GM19193 (cell line): ENCODE measurements around the gene MARK3.

ENCODE experiments used
- POLR2A ChIP-seq: IDR thresholded peaks from 4 replicates; pipeline ENCODE4 v1.6.1; 2011; ENCODE audit not compliant: insufficient read depth, insufficient read length; ENCODE audit errors: extremely low read depth

MARK3 gene

DNA sequence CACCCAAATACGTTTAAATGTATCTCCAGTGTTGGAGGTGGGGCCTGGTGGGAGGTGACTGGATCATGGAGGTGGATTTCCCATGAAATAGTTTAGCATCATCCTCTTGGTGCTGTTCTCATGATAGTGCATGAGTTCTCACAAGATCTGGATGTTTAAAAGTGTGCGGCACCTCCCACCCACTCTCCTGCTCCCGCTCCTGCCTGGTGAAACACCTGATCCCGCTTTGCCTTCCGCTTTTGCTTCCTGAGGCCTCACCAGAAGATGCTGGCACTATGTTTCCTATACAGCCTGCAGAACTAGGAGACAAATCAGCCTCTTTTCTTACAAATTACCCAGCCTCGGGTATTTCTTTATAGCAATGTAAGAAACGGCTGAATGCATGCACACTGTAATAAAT, 31.1 kb upstream of the MARK3 start:
- no peak for TF ChIP-seq POLR2A

DNA sequence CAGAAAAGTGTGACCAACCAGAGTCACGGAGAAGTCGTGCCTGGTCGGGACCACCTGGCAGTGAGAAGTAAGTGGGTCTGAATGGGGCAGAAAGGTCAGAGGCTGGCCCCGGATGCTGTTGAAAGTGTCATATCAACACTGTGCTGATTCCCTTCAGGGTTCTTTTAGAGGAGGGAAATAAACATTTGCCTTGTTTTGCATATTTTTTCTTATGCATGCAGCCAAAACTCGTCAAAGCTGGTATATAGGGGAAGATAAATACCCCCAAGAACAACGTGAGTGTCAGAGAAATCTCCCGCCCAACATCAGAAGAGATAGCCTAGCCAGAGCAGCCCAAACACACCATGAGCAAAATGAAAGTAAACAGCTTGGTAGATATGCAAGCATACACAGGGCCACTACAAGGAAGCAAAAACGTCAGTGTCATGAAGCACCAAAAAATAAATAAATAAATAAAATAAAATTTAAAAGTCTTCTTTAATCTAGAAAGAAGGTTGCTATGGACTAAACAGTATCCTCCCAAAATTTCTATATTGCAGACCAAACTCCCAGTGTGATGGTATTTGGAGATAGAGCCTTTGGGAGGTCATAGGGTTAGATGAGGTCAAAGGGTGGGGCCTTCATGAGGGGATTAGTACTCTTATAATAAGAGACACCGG, 29.1 kb upstream of the MARK3 start:
- no peak for TF ChIP-seq POLR2A

DNA sequence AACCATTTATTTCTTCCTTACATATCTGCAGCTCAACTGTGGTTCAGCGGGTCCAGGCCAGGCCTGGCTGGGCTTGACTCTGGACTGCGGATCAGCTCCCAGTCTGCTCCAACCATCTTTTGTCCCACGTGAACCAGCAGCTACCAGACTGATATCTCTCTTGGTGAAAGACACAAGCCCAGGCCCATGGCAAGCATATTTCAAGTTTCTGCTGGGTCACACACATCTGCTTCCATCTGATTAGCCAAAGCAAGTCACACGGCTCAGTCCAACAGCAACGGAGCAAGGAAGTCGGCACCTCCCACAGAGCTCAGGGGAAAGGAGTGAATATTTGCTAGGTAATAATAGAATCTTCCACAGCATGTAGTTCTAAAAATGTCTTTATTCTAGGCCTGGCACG, 24.7 kb upstream of the MARK3 start:
- no peak for TF ChIP-seq POLR2A

DNA sequence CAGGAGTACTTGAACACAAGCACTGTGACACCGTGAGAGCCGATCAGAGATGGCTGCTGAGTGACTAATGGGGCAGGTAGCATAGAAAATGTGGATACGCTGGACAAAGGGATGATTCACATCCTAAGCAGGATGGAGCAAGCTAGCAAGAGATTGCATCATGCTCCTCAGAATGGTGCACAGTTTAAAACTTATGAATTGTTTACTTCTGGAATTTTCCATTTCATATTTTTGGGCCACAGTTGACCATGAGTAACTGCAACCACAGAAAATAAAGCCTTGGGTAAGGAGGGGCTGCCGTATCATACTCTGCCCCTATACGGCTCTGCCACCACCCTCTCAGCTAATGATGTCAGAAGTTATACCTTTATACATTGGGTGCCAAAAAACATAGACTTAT, 23.3 kb upstream of the MARK3 start:
- TF ChIP-seq POLR2A: no peak

DNA sequence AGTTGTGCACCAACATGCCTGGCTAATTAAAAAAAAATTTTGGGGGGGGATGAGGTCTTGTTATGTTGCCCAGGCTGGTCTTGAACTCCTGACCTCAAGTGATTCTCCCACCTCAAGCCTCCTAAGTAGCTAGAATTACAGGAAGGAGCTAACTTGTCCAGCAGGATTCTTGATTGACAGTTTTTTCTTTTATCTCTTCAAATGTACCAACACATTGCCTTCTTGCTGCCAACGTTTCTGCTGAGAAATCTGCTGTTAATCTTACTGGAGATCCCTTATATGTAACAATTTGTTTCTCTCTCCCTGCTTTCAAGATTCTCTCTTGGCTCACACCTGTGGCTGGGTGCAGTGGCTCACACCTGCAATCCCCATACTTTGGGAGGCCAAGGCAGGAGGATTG, 22.4 kb upstream of the MARK3 start:
- no peak for TF ChIP-seq POLR2A

DNA sequence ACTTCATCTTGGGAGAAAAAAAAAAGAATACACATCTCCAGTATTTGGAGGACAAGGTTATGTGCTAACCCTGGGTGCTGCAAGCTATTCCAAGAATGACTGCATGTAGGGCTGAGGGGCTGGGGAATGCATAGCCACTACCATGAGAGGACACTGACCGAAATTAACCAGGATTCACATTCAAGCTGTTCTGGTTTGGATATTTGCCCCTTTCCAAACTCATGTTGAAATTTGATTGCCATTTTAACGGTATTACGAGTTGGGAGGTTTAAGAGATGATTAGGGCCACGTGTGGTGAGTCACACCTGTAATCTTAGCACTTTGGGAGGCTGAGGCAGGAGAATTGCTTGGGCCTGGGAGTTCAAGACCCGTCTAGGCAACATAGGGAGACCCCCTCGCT, 18.5 kb upstream of the MARK3 start:
- no peak for TF ChIP-seq POLR2A

DNA sequence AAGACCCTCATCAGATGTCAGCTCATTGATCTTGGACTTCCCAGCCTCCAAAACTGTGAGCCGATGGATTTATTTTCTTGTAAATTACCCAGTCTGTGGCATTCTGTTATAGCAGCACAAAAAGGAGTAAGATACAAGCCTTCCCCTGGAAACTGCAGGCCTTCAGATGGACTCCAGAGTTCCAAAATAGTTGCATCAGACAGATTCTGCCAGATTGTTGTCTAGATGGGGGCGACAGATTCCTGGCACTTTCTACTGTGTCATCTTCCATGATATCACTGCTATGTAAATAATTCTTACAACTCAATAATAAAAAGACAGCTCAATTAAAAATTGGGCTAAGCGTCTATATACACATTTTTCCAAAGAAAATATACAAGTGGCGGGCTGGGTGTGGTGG, 17.2 kb upstream of the MARK3 start:
- TF ChIP-seq POLR2A: no peak

DNA sequence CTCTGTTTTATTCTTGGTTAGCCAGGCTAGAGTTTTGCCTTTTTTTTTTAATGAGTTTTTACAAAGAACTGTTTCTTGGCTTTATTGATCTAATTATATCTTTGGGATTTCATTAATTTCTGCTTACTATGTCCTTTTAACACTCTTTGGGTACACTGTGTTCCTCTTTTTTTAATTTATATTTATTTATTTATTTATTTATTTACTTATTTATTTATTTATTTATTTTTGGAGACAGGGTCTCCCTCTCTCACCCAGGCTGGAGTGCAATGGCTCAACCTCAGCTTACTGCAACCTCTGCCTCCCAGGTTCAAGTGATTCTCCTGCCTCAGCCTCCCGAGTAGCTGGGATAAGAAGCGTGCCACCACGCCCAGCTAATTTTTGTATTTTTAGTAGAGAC, 15.1 kb upstream of the MARK3 start:
- TF ChIP-seq POLR2A: no peak

DNA sequence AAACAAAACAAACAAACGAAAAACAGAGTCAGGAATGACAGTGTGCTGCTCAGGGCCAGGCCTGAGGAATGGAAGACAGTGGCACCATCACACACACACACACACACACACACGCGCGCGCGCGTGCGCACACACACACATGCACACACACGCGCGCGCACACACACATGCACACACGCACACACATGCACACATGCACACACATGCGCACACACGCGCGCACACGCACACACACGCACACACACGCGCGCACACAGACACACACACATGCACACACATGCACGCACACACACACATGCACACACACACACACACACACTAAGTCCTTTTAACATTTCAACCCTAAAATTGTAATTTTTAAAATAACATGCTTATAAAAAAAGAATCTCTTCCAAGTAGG, 13.2 kb upstream of the MARK3 start:
- no peak for TF ChIP-seq POLR2A

DNA sequence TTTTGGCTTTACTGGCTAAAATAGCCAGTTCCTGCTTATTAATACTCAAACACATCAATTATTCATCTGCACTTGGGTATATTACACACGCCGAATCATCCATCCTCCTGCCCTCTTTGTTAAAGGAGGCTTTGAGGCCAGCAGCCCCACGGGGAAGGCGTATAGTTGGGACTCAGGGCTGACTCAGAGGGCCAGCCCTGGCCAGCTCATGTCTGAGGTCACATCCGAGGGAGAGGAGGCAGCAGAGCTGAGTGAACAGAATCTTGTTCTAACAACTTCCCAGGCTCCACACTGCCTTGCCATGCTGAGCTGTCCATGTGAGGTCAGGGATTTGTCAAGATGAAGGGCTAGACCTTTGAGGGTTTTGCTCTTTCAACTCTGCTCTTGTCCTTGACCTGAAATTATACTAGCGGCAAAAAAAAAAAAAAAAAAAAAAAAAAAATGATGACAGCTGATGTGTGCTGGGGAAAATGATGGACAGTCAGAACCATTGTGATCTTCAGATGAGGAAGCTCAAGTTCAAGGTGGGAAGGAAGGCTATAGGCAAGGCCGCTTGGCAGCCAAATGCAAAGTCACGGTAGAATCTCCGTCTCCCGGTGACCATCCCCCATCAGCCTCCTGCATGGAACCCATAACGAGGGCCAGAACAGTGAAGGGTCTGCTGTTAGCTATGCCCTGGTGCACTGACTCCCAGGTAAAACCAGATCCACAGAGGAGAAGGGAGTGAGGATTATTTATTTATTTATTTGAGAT, 12.5 kb upstream of the MARK3 start:
- TF ChIP-seq POLR2A: no peak

DNA sequence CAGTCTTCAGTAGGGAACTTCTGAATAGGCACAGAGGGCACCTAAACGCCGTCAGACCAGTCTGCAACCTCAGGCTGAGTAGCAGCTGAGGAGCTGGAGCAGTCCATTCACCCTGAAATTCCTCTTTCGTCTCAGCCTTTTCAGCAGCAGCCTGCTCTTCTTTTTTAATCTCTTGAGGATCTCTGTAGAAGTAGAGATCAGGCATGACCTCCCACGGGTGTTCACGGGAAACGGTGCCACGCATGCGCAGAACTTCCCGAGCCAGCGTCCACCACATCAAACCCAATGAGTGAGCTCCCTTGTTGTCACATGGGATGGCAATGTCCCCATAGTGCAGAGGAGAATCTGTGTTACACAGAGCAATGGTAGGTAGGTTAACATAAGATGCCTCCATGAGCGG, 11.1 kb upstream of the MARK3 start:
- TF ChIP-seq POLR2A: no peak

DNA sequence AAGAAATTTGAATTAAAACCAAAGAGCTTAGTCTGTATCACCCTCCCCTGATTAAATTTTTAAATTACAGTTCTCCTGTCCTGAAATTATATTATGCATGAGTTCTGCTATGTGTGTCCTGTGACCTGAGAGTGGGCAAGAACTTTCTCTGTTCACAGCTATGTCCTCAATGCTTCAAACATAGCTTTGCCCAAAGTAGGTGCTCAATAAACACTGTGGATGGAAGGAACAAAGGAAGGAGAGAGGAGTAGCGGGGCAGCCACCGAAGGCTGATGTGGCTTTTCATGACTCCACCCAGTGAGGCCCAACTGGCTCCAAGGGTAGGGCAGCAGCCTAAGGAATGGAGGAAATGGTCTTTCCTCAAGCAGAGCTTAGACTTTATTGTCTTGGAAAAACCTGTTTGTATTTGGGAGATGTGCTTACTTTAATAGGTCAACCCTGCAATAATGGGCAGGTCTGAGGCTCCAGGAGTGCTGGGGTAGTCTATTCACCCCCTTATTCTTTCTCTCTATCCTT, 7.6 kb upstream of the MARK3 start:
- TF ChIP-seq POLR2A: no peak

DNA sequence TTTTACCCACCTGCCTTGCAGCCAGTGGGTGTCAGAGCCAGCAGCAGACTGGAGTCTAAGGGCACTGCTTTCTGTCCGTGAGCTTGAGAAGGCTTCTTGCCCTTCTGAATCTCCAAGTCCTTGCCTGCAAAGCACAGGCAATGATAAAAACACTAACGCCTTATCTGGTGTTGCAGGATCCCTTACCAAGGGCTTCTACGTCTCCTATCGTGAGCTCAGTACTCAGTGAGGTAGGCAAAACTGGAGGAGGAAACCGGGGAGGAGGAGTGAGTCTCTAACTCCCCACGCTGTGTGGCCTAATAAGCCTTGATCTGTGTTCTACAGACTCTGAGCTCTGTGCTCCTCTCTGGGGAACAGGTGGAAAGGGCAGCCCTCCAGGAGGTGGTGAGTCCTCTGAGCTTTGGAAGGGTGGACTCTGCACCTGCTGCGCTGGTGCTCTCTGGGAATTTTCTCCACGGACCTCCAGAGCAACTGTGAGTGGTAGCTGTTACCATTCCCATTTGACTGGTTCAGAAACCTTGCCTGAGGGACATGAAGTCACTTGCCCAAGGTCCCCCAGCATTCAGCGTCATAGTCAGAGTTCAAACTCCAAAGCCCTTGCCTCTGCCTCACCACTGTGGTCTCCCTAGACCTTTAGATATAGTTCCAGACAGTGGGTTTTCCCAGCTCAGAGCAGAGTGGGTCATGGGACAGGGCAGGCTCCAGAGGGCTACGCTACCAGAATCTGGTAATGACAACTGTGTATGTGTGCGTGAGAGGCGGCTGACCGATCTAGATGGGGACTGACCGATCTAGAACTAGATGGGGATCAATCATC, 7.0 kb upstream of the MARK3 start:
- TF ChIP-seq POLR2A: no peak

DNA sequence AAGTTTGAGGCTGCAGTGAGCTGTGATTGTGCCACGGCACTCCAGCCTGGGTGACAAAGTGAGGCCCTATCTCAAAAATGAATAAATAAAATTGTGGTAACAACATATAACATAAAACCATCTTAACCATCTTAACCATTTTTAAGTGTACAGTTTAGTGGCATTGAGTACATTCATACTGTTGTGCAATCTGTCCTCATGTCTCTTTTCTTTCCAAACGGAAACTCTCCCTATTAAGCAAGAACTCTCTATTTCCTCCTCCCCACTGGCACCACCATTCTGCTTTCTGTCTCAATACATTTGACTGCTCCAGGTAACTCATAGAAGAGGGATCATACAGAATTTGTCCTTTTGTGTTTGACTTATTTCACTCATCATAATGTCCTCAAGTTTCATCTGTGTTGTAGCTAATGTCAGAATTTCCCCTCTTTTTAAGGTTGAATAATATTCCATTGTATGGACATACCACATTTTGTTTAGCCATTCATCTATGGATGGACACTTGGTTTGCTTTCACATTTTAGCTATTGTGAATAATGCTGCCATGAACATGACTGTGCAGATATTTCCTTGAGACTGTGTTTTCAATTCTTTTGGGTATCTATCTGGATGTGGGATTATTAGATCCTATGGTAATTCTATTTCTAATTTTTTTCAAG, 4.4 kb upstream of the MARK3 start:
- TF ChIP-seq POLR2A: no peak

DNA sequence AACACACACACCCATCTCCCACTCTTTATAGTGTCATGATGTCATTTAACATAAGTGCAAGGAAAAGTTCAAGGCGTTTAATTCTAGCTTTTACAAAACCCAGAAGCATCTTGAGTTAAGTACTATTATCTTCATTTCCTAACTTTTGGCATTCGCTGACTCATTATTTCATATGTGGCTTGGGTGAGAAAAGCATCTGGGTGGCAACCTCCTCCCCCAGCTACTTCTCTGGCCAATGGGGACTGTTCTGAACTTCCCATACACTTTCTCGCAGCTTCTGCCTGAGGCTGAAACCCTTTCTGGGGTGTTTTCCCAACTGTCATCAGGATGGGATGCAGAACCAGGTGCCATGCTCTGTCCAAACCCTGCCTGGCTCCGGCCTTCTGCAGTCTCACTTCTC, 2.8 kb upstream of the MARK3 start:
- TF ChIP-seq POLR2A: no peak
